ENCODE data around the gene LRRC49.
"Not testable (repeated sequence)": the region's sequence is repeated elsewhere in the genome, so short reads cannot be mapped to it uniquely, and the experiment has no call there.

The LRRC49 gene

DNA sequence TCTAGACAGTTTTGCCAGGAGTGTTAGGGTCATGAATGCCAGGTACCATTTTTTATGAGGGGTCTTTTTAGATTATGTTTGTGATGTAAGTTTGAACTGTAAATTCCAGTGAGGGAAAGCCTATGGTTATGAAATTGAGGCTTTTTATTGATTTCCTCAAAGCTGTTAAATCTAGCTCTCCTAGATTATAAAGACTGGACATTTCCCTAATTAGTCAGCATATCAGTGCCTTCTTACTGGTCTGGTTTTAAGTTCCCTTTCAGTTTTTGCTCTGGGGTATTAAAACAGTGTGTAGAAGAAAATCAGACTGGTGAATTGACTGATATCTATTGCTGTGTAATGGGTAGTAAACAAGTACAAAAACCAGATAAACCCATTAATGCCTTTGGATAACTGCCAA, 39.2 kb downstream of the LRRC49 start:
- DNase-seq: no peak

DNA sequence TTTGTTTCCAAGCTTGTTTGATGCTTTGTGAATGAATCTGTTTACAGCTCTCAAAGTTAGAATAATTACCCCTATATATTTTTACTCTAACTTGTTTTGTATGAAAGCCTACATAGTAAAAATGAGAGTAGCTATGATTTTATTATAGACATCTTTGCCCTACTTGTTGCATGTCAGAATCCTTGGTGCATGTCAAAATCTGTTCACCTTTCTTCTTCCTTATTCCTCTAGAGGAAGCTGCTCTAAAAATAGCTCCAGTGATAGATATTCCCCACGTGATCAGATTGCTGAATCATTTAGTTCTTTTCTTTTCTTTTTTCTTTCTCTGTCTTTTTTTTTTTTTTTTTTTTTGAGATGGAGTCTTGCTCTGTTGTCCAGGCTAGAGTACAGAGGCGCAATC, 39.8 kb downstream of the LRRC49 start:
- no peak for DNase-seq

DNA sequence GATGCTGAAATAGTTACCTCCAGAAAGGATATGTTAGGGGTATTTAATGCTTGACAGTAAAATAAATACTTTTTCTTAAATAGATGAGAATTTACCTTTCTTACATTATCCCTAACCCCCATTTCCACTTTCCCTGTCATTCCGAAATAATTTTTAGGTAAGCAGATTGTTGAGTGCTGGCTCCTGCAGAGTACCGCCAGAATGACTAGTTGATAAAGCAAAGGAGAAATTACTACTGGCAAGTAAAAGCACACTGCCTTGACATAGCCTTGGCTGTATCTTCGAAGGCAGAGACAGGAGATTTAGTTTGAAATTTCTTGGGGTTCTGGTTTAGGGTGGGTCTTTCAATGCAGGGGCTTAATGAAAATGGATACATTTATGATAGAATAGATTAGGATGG, 40.8 kb downstream of the LRRC49 start:
- DNase-seq: no peak

DNA sequence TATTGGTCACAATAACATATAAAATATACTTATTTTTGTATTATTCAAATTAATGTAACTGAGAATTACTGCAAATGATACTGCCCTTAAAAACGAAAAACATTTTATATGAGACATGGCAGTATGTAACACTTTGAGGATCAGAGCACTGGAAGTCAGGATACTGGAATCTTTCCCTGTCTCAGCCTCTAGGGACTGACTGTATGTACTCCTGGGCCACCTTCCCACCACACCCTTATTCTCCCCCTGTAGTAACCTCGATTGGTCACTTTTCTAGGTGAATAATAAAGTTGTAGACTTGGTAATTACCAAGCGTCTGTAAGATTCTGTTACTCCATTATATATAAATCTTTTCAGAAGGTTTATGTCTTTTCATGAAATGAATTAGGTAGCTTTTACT, 43.0 kb downstream of the LRRC49 start:
- DNase-seq: no peak

DNA sequence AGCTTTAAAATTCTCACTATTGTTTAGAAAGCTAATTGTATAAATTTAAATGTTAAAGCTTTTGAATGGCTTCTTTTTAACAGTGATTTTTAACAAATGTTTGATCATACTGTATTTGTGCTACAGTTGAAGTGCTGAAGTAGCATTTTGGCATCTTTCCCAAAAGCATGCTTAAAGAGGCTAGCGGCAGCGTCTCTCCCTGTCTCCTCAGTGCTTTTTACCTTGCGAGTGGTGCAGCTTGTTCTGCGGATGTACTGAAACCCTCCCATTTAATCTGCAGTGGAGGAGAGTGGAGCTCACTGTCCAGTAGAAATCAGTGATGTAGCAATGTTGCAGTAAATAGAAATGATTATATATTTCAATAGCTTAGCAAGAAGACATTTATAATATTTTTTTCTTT, 43.7 kb downstream of the LRRC49 start:
- no peak for DNase-seq

DNA sequence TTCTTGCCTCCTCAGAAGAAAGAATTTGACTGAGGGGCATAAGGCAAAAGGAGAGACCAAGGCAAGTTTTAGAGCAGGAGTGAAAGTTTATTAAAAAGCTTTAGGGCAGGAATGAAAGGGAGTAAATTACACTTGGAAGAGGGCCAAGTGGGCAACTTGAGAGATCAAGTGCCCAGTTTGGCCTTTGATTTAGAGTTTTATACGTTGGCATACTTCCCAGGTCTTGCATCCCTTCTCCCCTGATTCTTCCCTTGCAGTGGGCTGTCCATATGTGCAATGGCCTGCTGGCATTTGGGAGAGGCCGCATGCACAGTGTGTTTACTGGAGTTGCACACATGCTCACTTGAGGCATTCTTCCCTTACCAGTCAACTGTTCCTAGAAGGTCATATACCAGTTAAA, 50.7 kb downstream of the LRRC49 start:
- DNase-seq: not testable (repeated sequence)

DNA sequence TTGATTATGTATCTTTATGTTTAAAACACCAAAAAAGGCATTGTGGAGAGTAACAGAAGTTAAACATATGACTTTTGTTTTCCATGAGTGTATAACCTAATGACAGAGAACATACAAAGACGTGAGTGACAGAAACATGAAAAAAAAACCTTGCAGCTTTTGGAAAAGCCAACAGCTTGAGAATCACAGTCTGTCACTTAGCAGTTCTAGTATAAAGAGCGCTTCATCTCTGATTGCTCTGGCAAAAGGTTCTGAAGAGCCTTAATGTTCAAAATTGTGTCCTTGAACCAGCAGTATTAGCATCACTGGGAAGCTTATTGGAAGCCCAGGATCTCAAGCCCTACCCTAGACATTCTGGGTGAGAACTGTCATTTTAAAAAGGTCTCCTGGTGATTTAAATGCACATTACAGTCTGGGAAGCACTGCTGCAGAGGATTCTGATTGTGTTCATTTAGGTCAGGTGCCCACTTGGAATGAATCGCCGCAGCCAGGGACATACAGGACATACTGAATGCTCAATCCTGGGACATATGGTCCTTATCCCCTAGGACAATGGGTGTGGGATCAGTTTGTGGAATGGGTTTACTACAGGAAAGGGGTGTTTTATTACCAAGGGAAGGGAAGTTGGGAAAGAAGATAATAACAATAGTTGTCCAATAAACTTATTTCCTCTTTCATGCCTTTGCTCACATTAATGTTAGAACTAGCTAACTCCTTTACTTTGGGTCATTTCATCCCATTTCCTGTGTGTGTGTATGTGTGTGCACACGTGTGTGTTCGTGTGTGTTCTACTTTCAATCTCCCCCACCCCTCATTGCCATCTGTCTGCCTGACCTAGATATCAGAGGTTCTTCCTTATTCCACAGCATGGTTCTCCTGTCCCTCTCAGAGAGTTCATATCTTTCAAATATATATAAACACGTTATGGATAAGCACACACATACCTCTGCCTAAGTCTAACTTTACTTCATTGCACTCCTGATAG, 55.0 kb downstream of the LRRC49 start:
- DNase-seq: no peak

DNA sequence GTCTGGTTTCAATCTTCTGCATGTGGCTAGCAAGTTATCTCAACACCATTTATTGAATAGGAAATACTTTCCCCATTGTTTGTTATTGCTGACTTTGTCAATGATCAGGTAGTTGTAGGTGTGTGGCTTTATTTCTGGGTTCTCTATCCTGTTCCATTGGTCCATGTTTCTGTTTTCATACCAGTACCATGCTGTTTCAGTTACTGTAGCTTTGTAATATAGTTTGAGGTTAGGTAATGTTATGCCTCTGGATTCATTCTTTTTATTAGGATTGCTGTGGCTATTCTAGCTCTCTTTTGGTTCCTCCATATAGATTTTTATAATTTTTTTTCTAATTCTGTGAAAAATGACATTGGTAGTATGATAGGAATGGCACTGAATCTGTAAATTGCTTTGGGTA, 58.3 kb downstream of the LRRC49 start:
- no peak for DNase-seq

DNA sequence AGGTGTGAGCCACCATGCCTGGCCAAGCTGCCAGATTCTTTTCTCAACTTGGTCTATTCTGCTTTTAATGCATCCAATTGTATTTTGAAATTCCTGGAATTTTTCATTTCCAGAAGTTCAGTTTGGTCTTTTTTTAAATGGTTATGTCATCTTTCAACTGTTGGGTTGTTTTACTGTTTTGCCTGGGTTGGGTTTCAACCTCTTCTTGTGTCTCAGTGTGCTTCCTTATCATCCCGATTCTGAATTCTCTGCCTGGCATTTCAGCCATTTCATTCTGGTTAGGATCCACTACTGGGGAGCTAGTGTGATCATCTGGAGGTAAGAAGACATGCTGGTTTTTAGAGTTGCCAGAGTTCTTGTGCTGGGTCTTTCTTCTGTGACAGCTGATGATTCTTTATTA, 61.5 kb downstream of the LRRC49 start:
- no peak for DNase-seq

DNA sequence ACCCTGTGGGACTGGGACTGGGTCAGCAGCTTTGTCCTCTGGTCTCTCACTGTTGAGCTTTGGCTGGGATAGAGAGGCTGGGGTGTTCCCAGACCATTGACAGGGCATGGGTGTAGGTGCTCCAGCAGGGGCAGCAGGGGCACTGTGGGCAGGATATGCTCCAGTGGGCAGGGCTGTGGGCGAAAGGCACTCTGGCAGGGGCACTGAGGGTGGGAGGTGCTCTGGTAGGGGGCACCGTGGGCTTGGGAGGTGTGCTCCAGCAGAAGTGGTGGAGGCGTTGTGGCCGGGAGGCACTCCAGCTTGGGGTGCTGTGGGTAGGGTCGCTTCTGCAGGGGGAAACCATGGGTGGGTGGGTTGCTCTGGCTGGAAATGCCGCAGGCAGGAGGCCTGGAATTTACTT, 62.1 kb downstream of the LRRC49 start:
- no peak for DNase-seq

DNA sequence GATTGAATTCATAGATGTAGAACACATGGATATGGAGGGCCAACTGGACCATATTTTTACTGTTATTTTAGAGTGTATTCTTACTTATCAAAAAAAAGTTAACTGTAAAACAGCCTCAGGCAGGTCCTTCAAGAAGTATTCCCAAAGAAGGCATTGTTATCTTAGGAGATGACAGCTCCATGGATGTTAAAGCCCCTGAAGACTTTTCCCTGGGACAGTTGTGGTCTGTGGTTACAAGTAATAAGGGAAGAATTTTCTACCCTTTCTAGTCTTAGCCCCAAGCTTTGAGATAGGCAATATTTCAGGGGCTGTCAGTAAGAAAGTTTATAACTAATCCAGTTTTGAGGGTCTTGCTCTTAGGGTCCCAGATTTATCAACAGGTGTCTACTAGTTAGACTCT, 62.5 kb downstream of the LRRC49 start:
- no peak for DNase-seq

DNA sequence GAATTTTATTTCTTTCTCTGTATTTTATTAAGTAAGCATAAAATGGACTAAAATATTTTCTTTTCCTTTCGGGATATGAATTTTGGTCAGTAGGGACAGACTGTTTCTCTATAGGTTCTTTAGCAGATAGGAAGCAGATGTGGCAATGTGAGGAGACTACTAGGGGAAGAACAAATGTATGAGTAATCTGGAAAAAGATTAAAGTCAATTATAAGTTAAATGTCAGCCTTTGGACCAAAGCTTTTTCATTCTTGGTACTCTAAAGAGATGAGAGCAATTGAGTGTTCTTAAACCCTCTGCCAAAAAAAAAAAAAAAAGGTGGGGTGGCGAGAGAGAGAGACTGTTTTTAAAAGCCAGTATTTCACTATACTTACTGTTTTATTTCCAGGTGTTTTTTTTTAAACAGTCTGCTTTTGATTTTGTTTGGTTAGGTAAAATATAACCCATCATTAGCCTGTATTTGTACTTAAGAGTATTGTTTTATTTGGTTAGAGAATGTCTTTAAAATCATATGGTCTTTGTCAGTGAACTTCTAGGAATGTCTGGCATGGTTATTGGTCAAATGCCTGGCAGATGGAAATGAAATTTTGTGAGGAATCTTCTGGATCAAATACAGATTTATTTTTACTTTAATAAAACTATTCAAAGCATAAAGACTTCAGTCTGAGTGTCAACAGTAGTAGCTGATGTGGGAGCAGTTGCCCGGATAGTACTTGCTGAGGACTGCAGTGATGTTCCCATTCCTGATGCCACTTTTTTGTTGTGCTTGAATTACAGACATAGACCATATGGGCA, 63.8 kb downstream of the LRRC49 start:
- DNase-seq: no peak

DNA sequence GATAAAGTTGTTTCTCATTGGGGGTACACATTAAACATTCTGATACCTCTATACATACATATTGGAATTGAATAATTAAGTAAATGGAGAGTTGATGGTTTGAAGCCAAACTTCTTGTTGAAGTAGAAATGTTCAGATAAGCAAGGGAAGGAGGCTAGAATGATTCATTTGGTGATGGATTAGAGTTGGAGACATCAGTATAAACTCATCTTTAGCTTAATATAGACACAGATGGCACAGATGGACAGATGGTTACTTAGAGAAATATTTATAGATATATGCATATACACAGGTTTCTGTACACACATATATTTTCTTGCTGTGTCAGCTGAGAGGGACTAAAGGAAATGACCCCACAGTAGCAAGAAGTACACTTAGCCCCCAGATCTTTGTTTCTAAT, 69.5 kb downstream of the LRRC49 start:
- no peak for DNase-seq

DNA sequence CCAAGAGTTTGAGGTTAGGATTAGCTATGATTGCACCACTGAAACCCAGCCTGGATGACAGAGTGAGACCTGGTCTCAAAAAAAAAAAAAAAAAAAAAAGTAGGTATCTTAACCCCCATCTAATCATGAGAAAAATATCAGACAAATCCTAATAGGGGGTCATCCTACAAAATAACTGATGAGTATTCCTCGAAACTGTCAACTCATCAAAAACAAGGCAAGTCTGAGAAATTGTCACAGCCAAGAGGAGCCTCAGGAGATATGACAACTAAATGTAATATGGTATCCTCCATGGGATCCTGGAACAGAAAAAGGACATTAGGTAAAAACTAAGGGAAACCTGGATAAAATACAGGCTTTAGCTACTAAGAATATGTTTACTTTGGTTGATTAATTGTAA, 70.6 kb downstream of the LRRC49 start:
- DNase-seq: no peak

DNA sequence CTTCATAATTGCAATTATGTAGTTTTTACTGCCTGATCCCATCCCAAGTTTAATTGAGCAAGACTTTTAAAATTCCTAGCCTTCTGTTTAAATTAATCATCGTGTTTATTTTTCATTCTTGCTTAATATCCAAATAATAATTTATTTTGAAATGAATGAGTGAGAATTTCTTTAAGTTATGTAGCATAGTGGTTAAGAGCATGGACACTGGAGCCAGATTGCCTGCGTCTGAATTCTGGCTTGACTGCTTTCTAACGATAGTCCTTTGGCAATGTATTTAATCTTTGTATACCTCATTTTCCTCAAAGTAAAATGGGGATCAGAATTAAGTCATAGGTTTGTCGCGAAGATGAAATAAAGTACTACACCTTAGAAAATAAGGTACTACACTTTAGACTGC, 71.4 kb downstream of the LRRC49 start:
- DNase-seq: no peak

DNA sequence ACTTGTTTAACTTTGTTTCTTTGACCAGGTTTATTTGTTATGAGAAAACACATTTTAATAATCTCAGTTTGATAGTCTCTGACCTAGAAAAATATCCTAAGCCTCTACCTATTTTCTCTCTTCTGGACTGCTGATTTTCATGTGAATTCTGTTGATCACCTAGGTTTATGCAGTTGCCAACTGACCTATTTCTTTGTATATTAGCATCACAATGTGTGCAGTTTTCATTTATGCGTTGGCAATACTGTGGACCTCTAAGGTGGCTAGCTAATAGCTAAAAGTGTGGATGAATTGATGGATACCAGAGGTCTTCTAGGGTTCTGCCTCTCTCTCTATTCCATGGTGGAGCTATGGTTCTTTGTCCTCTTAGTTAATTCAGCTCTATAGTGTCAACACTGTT, 72.1 kb downstream of the LRRC49 start:
- no peak for DNase-seq

DNA sequence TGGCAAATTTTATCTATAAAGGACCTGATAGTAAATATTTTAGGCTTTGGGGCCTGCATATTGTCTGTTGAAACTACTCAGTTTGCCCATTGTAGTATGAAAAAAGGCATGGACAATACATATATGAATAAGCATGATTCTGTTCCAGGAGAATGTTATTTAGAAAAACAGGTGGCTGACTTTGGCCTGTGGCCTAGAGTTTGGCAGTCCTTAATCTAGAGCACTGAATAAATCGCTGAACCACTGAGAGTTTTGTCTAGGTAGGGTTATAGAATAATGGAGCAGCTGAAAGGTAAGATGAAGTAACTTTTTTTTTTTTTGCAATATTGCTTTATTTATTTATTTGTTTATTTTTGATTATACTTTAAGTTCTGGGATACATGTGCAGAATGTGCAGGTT, 75.0 kb downstream of the LRRC49 start:
- no peak for DNase-seq

DNA sequence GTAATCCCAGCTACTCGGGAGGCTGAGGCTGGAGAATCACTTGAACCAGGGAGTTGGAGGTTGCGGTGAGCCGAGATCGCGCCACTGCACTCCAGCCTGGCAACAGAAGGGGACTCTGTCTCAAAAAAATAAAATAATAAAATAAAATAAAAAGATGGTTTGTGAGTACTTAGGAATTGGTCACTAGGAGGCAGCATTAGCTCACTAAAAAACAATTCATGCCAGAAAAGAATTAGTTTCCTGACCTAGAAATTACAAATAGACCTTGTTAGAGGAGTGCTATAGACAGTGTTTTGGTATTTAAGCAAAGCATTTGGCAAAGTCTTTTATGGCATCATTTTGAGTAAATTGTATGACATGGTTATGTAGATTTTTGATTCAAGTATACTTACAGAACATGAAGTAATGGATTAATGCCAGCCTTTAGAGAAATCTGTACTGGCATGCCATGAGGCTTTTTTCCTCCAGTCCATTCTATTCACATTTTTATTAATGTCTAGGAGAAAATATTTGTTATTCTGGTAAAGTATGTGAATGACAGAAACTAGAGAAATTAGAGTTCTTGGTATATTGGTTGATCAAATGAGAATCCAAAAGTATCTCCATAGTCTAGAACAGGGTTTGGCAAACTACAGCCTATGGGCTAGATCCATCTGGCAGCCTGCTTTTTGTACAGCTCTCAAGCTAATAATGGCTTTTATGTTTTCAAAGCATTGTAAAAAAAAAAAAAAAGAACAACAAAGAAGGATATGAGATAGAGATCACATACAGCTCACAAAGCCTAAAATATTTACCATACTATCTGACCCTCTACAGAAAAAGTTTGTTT, 81.6 kb downstream of the LRRC49 start:
- DNase-seq: no peak

DNA sequence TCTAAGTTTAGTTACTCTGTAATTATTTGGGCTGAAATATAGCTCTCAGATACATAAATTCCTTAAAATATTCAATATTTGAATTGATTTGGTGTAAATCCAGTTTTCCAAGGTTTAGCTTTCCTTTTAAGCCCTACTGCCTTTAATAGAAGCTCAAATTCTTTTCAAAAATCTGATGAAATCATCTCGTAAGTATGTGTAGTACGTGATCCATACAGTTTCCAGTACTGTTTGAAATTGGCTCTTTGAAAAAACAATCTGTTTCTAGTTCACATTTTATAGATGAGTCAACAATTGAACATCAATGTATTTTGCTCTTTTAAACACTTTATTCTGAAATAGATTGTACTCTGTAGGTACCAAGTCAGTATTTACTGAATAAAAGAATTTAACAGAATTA, 84.2 kb downstream of the LRRC49 start:
- no peak for DNase-seq

DNA sequence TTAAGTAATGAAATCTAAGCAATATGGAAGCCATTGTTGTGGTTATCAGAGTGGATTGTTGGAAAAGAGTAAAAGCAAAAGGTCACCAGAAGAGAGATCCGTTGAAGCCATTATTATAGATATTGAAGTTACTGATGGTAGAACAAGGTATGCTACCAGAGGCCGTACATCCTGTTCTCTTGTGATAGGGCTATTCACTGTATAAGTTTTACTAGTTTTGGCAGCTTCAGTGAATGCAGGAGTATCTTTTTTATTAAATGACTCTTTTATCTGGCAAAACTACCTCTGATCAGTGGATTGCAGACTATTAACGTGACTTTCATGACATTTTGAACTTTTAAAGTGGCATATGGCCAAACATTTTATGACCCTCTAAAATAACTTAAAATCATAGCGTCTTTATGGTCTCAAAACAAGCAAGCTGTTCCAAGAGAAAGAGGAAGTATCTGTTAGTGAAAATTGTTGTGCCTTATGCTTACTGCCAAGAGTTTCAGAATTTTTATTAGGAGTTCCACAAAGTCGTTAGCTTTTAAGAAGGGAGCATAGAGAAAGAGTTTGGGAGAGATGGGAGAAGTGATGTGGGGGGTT, 102.9 kb downstream of the LRRC49 start:
- no peak for DNase-seq

DNA sequence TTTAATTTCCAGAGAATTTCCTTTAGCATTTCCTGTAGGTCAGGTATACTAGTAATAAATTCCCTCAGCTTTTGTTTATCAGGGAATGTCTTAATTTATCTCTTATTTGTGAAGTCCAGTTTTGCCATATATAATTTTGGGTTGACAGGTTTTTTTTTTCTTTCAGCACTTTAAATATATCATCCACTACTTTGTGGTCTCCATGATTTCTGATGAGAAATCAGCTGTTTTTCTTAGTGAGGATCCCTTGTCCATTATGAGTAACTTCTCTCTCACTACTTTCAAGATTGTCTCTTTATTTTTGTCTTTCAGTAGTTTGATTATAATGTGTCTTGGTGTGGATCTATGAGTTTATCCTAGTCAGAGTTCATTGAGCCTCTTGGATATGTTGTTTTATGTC, 105.7 kb downstream of the LRRC49 start:
- DNase-seq: no peak

DNA sequence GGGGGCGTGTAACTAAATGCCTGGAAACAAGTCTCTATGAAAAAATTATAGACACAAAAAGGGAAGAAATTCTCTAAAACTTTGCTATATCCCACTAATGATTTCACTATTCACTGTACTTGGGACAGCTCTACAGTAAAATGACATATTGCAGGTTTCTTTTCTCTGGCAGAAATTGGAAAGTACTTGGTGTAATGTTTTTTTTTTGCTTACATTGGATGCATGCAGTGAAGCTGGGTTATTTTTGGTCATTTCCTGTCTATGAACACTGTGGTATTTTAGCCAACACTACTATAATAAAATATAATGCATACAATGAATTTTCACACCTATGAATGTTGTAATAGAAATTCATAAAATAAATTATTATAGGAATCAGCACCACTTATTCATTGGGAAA, 109.7 kb downstream of the LRRC49 start:
- no peak for DNase-seq

DNA sequence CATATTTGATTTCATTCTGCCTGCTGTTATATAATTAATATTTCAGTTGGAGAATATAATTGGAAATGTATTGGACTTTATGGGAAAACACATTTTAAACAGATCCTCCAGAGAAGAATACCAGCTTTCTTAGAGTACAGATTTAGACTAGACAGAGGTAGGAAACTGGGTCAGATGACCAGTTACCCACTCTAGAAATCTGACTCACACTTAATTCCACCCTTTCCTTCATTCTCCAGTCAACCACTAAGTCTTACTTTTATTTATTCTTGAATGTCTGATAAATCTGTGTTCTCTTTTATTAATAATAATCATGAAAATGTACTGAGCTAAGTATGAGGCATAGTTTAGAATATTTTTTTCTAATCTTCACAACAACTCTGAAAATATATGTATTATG, 110.7 kb downstream of the LRRC49 start:
- DNase-seq: no peak
